ENCODE results near the gene PLPPR1.

- TF ChIP-seq, protein P1, sequence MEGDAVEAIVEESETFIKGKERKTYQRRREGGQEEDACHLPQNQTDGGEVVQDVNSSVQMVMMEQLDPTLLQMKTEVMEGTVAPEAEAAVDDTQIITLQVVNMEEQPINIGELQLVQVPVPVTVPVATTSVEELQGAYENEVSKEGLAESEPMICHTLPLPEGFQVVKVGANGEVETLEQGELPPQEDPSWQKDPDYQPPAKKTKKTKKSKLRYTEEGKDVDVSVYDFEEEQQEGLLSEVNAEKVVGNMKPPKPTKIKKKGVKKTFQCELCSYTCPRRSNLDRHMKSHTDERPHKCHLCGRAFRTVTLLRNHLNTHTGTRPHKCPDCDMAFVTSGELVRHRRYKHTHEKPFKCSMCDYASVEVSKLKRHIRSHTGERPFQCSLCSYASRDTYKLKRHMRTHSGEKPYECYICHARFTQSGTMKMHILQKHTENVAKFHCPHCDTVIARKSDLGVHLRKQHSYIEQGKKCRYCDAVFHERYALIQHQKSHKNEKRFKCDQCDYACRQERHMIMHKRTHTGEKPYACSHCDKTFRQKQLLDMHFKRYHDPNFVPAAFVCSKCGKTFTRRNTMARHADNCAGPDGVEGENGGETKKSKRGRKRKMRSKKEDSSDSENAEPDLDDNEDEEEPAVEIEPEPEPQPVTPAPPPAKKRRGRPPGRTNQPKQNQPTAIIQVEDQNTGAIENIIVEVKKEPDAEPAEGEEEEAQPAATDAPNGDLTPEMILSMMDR (conservative IDR thresholded peaks at IDR 0.05; ENCODE audit: low read depth, low read length) = no peak
- peak; percentile 67 for TF ChIP-seq EZH2 (IDR thresholded peaks at IDR 0.05; ENCODE audit: borderline replicate concordance, low read depth, low read length, poor library complexity, severe bottlenecking)
These were observed at the start of gene PLPPR1 for GRCh38 chr9:101028346-101029314.
